ENCODE data around the gene CFAP100.

Gene CFAP100

DNA sequence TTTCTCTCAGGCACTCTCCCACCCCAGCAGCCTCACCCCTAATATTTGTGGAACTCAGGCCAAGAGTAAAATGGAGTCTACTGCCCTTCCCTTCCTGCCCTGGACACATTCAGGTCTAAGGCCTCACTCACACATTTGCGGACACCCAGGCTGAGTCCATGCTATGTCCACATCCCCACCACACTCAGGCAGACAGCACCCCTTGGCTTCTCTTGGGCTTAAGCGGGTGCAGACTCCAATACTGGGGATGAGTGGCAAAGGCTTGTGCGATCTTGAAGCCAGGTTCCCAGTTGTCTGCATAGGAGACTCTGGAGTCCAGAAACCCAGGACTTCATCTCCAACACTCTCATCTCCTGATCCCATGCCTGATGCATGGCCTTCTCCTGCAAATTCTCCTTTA, 17.5 kb upstream of the CFAP100 start:
- no peak for DNase-seq

DNA sequence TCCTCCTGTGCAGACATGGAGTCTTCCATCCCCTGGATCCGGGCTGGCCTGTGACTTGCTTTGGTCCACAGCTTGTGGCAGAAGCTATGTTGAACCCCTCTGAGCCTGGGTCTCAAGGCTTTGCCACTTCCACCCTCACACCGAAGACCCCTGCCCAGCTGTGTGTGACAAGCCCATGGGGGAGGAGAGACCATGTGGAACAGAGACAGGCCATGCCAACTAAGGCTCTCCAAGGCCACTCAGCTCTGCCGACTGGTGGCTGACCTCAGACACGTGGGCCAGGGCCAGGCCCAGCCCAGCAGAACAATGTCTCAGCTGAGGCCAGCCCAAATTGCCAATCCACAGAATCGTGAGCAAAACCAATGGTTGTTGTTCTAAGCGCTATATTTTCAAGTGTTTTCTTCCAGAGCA, 16.4 kb upstream of the CFAP100 start:
- DNase-seq: no peak

- no peak for DNase-seq
Observed at GRCh38 chr3:126380011-126380768, 14.5 kb upstream of the CFAP100 start.

- DNase-seq: no peak
Observed at GRCh38 chr3:126381966-126382365, 12.7 kb upstream of the CFAP100 start.

DNA sequence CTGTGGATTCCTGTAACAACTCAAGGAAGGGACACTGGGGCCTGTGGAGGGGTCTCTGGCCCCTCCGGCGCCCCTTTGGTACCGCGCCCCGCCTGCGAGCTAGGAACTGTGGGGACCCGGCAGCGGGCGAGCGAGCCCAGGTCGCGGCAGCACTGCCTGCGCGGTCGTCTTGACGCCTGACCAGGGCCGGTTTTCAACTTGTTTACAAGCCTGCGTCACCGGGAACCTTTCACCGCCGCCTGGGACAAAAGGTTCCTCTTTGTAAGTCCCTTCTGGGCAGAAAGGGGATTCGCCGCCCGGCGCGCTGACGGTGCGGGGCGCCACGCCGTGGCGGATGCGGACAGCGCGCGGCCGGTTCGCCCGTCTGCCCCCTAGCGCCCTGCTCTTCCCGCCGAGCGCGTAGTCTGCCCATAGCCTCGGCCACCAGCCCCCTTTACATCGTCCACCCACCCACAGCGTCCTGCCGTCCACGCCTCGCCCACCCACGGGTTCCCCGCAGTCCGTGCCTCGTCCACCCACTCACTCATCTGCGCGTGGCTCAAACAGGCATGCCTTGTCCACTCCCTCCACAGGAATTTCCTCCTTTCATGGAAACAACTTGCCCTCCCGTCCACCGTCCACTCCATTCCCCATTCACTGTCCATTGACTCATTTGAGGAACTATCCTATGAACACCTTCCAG, 5.5 kb upstream of the CFAP100 start:
- DNase-seq: no peak

- no peak for DNase-seq
Observed at GRCh38 chr3:126389794-126390146, 4.9 kb upstream of the CFAP100 start.

DNA sequence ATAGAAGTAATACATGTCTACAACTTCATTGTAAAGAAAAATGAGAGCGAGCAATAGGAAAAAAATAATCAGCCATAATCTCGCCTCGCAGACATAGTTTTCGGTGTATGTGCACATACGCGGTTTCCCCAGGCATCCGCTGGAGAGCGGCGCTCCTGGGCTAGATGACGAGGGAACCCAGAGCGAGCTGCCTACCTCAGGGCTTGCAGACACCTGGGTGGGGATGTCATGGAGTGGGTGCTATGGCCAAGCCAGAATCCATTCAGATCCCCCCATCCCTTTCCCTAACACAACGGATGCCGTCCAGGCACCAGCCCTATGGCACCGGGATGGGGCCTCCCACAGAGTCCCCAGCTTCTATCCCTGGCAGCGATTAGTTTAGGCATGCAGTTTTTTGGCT, 4.5 kb upstream of the CFAP100 start:
- DNase-seq: no peak

DNA sequence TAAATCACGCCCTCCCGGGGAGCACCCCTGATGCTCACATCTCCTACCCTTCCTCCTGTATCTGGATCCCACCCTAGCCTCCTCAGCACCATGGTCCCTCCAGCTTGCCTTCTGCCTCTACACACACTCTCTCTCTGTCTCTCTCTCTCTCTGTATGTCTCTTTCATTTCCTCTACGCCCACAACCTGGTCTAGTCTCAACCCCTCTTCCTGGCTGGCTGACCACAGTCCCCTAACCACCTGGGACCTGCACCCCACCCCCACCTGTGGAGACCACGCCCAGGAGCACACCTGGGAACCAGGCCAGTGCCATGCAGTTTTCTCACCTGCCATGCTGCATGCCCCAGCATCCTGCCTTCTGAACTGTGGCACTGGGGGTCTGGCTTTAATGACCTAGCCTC, 4.0 kb upstream of the CFAP100 start:
- DNase-seq: no peak

DNA sequence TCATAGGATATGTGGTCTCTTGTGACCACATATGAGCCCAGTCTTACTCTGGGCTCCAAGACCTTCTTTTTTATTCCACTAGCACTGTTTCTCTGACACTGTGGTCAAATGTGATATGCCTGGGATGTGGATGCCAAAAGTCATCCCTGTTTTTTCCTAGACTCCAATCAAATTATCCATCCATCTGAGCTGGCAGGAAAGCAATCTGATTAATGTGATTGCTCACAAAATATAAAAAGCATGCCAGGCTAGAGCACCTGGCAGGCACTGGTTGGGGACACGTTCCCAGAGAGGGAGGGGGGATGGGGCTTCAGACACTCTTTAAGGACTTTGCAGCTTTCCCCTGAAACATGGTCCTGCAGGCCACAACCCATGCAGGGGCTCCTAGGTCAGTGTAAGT, 3.1 kb upstream of the CFAP100 start:
- no peak for DNase-seq

- no peak for DNase-seq
Observed at GRCh38 chr3:126392246-126392645, 2.5 kb upstream of the CFAP100 start.

GRCh38 chr3:126393563-126393962, 1.1 kb upstream of the CFAP100 start:
- no peak for DNase-seq

DNA sequence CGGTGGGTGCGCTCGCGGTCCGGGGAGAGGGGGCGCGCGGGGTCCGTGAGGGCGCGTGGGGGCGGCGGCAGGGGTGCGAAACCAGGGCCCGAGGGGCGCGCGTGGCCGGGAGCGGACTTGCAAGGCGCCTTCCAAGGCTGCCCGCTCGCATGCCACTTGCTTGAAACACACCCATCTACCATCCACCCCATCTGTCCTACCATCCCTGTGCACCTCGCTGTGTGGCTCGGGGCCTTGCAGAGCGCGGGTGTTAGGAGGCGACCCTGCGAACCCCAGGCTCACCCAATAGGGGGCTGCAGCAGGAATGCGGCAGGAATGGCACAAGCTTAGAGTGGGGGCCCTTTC, 240 bp downstream of the CFAP100 start:
- DNase-seq: no peak

- no peak for DNase-seq
Observed at GRCh38 chr3:126395846-126396513, 1.3 kb downstream of the CFAP100 start.

- DNase-seq: no peak
Observed at GRCh38 chr3:126396536-126396935, 1.8 kb downstream of the CFAP100 start.

GRCh38 chr3:126397610-126398422, 3.1 kb downstream of the CFAP100 start:
- no peak for DNase-seq

- no peak for DNase-seq
Observed at GRCh38 chr3:126398423-126399350, 4.0 kb downstream of the CFAP100 start.

- DNase-seq: no peak
Observed at GRCh38 chr3:126399351-126399735, 4.6 kb downstream of the CFAP100 start.

DNA sequence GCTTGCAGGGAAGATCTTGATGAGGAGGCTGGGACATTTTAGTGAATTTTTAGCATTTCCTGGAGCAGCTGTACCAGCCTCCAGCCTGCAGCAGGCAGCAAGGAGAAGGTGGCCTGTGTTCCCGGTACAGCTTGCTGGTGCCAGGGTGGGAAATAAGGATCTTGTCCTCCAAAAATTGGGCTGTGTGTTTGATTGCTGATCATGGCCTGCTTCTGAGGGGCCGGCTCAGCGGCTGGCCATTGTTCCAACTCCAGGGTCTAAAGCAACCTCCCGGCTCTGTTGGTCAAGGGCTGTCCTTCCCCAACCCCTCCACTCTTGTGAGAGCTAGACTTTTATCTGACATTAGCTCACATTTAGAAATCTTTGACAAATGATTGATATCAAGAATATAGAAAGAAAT, 5.0 kb downstream of the CFAP100 start:
- DNase-seq: no peak

GRCh38 chr3:126401611-126402160, 7.0 kb downstream of the CFAP100 start:
- no peak for DNase-seq

GRCh38 chr3:126402178-126402577, 7.5 kb downstream of the CFAP100 start:
- no peak for DNase-seq

DNA sequence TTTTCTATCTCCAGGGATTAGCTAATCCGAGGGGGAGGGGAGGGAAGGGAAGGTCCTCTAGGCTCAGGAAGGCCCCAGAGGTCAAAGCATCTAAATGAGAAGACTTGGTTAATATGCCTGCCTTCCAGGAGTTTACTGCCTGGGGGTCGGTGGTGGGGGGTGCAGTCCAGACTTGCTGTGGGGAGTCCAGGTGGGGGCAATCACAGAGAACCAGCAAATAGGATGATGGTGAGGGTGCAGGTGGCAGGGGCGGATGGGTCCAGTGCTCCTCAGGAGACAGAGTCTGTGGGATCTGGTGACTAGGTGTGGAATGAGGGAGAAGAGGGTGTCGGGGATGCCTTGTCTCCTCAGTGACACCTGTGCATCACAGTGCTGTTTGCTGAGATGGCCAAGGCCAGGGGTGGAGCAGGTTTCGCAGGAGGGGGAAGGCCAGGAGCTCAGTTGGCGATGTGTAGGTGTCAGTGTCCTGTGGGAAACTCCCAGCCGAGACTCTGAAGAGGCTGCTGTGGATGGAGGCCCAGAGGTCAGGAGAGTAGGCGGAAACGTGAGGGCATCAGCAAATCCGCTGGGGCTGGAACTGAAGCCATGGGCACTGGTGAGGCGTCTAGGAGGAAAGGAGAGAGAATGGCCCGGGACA, 8.1 kb downstream of the CFAP100 start:
- no peak for DNase-seq
